Measurements from ENCODE around the gene FHAD1.

DNA sequence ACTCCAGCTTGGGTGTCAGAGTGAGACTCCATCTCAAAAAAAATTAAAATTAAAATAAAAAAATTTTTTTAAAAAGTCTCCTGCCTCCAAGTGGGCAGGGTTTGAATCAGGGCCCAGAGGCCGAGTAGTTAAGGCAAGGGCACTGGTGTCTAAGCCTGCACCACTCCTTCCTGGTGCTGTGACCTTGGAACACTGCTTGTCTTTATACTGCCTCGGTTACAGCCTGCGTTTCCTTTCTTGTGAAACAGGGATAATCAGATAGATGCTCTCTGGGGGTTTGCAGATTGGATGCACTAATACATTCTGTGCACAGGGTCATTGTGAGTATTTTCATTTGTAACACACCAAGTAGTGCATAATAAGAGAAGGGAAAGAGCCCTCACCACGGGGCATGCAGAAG lies 104.3 kb downstream of the FHAD1 start:
- TF ChIP-seq, protein P1, sequence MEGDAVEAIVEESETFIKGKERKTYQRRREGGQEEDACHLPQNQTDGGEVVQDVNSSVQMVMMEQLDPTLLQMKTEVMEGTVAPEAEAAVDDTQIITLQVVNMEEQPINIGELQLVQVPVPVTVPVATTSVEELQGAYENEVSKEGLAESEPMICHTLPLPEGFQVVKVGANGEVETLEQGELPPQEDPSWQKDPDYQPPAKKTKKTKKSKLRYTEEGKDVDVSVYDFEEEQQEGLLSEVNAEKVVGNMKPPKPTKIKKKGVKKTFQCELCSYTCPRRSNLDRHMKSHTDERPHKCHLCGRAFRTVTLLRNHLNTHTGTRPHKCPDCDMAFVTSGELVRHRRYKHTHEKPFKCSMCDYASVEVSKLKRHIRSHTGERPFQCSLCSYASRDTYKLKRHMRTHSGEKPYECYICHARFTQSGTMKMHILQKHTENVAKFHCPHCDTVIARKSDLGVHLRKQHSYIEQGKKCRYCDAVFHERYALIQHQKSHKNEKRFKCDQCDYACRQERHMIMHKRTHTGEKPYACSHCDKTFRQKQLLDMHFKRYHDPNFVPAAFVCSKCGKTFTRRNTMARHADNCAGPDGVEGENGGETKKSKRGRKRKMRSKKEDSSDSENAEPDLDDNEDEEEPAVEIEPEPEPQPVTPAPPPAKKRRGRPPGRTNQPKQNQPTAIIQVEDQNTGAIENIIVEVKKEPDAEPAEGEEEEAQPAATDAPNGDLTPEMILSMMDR (IDR thresholded peaks at IDR 0.05; ENCODE audit: low read length): no peak
- no peak for TF ChIP-seq EZH2 (IDR thresholded peaks at IDR 0.05; ENCODE audit: borderline replicate concordance, low read length)

Measured in OCI-LY1 (cell line).